Measurements from ENCODE around the gene MVK.

Gene MVK

DNA sequence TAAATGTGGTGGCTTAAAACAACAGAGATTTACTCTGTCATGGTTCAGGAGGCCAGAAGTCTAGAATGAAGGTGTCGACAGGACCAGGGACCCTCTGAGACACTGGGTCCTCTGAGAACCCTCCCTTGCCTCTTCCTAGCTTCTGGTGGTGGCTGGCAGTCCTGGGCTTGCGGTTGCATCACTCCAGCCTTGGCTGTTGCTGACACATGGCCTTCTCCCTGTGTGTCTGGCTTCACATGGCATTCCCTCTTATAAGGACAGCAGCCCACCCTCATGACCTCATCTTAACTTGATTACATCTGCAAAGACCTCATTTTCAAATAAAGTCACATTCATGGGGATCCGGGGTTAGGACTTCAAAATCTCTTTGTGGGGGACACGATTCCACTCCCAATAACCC lies 36.9 kb downstream of the MVK start:
- DNase-seq: no peak

DNA sequence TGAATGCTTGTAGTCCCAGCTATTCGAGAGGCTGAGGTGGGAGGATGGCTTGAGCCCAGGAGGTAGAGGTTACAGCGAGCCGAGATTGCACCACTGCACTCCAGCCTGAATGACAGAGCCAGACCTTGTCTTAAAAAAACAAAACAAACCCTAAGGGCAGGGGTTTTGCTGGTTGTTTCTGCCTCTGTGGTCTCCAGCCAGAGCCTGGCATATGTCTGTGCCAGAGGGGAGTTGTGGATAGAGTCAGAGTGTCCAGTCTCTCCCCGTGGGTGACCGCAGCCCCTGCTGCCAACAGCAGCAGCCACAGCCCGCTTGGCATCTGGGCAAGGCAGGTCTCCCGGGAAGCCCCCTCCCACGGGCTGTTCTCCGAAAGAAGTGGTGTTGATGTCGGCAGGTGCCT lies 37.6 kb downstream of the MVK start:
- no peak for DNase-seq

DNA sequence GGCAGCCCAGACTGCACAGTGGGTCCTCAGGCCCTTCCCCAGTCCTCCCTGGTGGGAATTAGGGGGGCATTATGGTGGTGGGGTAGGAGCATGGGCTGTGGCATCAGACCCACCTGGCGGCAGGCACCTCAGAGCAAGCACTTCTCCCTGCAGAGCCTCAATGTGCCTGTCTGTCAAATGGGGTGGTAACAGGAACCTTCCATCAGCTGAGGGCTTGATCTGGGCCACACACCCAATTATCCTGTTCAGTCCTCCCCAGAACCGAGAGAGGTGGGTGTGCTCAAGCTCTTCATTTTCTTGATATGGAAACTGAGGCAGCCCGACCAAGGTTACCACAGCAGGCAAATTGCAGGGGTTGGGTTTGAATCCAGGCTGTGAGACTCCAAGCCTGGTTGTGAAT lies 38.4 kb downstream of the MVK start:
- DNase-seq: no peak

DNA sequence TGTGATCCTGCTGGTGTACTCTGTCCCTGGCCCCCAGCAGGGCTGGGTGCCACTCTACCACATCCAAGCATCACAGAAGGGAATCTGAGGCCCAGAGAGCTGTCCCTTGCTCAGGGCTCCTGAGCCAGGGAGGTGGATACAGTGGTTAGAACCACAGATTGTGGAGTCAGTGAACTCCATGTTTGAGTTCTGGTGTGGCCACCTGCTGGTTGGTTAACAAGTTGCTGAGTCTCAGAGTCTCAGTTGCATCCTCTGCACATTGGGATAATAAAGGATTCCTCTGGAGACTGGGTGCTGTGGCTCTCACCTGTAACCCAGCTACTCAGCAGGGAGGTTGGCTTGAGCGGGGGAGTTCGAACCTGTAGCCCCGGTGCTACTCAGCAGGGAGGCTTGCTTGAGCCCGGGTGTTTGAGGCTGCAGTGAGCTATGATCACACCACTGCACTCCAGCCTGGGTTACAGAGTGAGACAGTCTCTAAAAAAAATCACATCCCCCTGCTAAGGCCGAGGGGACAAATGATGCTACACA lies 39.4 kb downstream of the MVK start:
- DNase-seq: peak; percentile 24

DNA sequence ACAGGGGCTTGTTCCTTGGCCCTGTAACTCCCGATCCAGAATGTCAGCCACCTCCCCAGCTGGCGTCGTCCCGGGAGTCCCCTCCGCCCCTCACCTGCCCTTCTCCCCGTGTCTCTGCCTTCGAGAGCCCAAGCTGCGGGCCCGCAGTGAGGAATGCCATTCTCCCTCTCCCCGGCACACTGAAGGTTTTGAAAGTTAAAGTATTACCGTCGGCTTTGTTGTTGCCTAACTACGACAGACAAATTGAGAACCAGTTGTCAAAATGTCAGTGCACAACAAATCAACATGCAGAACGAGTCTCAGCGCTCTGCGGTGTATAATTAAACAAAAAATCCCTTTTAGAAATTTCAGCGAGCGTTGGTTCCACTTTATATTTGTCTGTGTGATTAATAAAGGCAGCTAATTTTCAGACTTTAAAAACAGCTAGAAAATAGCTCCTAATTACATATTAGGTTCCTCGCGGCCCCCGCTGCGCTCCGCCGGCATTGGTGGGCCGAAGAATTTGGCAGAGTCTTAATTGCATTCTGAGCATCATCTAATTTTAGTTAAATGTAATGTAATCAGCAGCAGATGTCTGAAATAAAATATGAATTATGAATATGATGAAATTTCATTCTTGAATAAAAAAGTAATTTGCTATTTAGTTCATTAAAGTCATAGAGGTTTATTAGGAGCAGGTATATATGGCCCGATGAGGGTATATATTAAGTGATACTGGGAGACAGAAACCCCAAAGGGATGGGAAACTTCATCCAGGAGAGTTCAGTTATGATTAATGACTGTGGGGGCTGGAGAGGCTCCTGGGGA lies 40.3 kb downstream of the MVK start:
- DNase-seq: no peak

DNA sequence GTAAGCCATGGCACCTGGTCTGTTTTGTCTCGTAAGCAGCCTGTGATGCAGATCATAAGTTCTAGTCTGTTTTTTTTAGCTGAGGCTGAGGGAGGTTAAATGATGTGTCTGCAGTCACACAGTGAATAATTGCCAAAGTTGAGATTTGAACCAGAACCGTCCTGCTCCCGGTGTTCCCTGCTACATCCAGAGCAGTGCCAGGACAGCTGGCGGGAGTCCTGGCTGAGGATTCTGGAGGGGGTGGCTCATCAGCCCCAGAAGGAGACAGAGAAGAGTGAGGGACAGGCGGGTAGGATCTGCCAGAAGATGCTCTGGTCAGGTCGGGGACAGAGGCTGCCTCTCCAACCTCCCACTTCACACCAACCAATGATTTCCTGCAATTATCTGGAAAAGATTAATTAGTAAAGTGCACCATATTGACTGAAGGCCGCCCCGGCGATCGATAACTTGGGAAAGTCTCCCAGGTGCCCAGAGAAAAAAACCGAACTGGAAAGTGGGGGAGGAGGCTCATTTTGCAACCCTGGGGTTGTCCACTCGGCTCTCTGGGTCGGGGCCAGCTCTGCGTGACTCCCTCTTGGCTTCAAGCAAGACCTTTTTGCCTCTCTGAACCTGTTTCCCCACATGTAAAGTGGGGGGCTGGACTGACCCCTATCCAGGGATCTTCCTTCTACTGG lies 42.1 kb downstream of the MVK start:
- DNase-seq: no peak

DNA sequence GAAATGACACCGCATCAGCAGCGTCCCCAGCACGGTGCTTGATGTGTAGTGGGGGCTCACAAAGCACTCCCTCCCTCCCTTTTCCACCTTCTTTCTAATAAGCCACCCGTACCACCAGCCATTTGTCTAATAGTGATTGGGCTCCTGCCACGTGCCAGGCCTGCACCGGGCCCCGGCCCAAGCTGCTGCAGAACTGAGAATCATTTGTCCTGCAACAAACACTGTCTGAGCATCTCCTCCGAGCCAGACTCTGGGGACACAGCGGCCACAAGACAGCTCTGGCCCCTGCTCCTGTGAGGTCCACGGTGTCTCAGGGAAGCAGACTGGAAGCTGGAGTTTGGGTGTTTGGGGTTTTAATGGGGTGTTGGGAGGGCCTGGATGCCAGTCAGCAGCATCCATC lies 43.9 kb downstream of the MVK start:
- no peak for DNase-seq

DNA sequence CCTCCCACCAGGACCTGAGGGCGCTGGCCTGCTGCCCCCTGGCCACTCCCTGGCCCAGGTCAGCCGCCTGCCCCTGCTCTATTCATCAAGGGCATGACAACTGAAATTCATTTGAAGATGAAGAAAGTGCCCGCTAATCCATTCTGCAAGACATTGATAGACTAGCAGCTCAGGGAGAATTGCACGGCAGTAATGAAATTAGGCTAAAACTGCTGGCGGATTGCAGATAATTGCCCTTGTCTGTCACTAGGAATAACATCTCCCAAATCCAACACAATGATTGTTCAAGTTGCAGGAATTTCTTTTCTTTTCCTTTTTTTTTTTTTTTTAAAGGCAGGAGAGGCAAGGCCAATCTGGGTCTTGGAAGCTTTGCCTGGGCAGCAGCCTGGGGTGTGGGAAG lies 44.5 kb downstream of the MVK start:
- DNase-seq: no peak

DNA sequence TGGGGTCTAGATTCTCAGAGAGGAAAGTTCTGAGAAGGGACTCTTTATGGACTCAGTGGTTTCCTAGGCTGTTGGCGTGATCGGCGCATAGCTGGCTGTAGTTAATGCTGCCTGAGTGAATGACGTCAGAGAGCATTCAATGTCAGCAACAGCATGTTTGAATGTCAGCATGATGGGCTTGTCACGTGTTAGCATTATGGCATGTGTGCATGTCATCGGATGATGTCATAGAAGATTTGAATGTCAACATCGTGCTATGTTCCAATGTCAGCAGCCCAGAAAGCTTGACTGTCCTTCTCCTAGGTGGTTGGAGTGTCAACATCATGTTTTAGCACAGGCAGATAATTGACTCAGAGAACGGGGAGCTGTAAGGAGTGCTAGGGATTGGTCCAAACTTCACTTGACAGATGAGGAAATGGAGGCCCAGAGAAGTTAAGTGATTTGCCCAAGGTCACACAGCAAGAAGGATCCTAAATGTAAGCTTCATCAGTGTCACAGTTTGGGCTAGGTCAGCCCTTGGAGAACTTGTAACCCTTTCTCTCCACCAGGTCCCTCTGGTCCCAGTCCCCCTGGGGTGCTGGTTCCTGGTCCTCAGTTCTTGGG lies 45.5 kb downstream of the MVK start:
- no peak for DNase-seq

DNA sequence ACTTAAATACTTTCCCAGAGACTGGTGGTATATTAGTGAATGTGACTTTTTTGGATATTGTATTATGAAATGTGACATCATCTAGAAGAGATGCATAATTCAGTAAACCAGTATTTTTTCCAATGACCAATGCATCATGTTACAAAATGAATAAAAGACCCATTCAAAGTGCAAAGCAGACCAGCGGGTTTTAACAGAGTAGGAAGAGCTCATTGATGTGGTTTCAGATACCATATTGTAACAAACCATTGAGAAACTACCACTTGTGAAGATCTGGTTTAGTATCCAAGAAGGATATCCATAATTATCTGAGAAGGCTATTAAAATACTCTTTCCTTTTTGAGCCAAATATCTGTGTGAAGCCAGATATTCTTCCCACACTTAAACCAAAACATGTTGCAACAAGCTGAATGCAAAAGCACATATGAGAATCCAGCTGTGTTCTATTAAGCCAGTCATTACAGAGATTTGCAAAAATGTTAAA lies 47.7 kb downstream of the MVK start:
- no peak for DNase-seq

DNA sequence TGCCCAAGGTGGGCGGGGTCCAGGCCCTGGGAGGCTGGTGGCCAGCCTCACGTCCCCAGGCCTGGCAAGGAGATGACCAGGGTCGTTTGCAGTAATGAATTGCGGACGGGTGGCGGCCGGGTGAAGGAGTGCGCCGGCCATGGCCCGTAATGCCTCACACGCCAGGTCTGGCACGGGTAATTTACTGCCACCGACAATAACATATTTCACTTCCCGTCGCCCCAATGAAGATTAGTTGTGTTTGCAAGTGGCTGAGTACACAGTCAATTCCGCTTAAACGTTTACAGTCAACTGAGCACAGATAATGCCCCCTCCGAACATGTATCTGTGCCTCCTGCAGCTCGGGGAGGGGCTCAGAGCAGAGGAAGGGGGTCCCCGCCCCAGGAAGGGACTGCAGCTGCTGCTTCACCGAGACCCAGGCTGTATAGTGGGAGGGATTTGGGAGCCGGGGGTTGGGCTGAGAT lies 48.3 kb downstream of the MVK start:
- DNase-seq: no peak

DNA sequence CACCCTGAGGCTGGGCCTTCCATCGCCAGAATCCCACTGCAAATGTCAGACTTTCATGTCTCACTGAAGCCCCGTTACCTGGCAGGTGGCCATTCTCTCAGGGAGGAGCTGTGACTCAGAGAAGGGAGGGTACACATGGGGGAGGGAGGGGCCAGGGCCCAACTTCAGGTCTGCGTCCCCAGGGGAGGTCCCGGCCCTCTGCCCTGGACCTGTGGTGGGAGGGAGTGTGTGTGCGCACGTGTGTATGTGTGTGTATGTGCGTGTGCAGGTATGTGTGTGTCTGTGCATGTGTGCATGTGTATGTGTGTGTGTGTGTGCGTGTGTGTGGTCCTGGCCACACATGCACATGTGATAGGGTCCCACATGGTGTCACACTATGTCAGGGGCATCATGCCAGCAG lies 50.9 kb downstream of the MVK start:
- DNase-seq: no peak

DNA sequence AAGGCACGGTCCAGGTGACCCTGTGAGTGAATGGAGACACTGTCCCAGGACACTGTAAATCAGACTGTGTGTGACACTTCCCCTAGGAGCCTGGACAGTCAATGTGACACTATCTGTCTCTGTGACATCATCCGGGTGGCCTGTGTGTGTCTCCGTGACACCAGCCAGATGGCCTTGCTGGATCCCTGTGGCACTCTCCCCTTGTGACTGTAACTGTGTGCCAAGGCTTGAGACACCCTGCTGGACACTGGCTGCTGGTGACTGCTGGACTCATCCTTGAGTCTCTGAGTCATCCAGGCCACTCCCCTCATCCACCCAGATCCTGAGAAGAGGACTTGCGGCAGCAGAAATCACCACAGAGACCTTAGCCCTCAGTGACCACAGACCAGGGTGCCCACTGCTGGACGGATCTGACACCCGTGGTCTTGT lies 51.6 kb downstream of the MVK start:
- peak; percentile 63 for DNase-seq

DNA sequence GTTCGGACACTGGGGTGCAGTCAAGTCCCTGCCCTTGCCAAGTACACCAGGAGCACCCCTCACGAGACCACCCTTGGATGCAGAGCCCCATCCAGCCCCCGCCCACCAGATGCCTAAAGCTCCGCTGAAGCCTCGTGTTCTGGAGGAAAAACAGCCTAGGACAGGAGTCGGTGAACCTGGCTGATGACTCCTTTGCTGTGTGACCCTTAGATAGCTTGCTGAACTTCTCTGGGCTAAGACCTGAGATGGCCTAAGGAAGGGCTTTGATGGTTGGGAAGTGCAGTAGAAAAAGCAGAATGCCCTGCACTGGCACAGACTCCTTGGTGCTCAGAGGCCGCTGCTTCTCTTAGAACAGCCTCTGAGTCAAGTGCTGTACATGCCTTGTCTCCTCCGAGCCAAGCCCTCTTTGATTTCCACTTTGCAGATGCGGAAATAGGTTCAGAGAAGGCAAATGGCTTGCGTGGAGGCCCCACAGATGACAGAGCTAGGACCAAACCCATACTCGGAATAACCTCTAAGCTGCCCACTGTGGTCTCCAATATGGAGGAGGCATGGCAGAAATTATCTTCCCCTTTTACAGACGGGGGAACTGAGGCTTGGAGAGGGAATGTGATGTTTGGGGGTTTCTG lies 52.3 kb downstream of the MVK start:
- no peak for DNase-seq

DNA sequence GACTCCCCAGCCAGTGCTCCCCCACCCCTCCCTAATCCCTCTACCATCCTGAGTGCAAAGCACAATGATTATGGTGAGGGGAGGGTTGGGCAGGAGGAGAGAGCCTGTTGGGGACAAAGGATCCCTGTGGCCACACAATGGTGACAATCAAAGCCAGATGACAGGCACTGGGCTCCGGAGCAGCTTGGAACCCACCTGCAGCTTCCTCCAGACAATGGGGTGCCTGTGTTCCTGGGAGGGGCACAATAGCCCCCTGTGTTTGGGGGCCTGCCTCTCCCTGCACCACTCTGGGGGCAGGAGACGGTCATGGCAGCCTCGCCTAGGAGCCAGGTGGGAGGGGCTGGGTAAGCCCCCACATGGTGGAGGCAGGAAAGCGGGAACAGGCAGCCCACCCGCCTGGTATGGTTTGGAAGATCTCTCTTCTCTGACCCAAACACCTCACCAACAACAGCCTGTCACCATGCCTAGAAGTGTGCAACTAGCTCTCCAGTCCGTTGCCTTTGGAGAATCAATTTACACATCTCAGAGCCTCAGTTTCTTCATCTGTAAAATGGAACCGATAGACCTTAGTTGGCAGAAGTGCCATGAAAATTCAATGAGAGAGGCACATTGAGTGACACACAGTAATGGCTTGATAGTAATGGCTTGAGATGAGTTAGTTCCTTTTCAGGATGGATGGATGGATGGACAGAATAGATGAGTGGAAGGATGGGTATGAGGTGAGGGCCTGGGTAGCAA lies 53.0 kb downstream of the MVK start:
- no peak for DNase-seq

DNA sequence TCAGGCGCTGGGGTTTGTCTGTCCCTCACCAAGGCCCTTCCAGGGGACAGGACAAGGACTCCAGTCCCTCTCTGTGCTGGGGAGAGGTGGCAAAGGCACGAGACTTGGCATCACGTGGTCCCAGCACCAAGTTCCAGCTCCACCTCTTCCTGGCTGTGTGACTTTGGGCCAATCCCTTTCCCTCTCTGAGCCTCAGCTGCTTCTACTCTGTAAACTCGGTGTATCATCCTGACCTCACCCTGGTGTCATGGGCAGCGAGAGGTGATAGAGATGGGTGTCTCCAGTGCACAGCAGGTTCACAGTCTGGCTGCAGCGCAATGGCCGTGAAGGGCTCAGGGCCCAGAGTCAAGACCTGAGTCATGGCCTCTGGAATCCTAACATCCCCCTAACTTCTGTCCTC lies 54.0 kb downstream of the MVK start:
- no peak for DNase-seq

DNA sequence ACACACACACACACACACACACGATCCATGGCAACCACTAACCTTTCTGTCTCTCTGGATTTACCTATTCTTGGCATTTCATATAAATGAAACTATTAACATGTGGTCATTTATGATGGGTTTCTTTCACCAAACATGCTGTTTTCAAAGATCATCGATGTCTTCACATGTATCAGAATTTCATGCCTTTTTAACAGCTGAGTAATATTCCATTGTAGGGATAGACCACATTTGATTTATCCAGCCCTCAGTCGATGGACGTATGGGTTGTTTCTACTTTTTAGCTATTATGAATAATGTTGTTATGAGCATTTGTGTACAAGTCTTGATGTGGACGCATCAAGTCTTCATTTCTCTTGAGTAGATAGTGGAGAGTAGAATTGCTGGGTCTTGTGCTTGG lies 56.5 kb downstream of the MVK start:
- no peak for DNase-seq

DNA sequence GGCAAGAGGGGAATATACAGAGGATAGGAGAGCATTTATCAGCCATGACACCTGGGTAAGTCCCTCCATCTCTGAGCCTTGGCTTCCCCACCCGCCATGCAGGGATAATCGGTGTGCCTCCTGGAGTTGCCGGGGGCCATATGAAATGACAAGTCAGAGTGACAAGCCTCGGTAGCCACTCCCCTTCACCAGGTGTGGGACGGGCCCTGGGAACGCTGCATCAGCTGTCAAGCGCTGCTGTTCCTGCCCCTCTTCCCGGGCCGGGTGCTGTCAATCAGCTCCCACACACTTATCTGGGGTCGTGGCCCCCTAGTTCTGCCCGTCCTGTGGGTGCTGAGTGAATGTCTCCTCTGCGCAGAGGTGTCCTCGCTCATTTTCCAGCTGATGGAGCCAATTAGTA lies 57.2 kb downstream of the MVK start:
- DNase-seq: no peak

DNA sequence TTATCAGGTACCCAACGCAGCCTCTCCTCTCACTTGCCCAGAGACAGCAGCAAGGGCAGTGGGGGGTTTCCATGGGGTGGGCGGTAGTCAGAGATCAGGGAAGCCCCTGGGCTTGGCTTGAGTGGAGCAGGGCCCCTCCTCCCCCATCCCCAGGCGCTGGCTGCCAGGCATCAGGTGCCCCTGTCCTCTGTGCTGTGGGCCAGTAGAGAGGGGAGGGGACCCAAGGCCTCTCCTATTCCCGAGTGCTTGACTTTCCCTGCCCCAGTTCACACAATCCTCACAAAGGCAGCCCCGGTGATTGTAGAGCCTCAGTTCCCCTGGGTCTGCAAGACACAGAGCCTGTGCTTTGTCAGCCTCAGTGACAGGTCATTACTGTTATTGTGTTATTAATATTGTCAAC lies 57.7 kb downstream of the MVK start:
- no peak for DNase-seq

DNA sequence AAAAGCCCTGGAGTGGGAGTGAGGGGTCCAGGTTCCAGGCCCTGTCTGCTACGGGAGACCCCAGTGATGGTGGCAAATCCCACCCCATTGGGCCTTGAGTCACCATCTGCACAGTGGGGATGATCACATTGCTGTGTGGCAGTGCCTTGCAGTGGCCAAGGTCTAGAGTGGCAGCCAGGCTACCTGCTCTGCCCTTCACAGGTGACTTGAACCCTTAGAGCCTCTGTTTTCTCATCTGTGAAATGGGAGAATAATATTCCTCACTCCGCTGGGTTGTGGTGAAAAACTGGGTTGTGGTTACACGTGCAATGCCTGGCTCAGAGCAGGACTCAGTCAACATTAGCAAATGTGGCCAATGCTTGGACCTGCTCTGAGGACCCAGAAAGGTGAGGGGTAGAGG lies 58.2 kb downstream of the MVK start:
- DNase-seq: no peak

DNA sequence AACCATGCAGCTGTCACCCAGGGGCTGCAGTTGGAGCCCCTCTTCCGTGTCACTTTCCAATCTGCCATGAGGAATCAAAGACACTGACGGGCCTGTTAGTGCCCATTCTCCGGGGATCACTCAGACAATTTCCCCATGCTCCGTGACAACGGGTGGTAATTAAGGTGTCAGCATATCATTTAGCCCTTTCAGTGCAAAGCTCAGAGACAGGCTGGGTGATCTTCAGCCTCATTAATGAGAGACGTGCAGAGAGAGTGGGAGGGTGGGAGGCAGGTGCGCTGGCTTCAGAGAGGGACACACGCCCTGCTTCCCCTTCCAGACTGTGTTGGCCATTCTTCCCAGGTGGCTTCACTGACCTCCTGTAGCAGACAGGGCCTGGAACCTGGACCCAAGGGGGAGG lies 58.7 kb downstream of the MVK start:
- no peak for DNase-seq

DNA sequence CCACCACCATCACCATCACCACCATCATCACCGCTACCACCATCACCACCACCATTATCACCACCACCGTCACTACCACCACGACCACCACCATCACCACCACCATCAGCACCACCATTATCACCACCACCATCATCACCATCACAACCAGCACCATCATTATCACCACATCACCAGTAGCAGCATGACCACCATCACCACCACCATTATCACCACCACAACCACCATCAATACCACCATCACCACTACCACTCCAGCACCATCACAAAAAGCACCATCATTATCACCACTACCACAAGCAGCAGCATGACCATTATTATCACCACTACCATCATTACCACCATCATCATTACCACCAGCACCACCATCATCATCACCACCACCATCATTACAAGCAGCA lies 62.1 kb downstream of the MVK start:
- DNase-seq: no peak

DNA sequence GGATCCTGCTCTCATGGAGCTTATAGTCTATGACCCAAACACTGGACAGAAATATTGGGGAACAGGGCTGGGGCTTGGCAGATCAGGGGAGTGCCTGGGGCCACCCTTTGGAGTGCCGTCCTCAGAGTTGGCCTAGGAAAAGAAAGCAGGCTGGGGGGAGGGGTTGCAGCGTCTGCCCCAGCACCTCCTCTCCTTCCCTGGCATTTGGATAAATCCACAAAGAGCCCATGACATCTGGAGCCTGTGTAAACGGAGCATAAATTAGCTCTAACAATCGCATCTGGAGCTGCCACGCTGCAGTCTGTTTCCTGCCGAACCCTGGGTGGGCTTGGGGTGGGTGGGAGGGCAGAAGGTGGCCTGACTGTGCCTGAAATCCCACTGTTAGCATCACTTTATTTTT lies 63.8 kb downstream of the MVK start:
- DNase-seq: no peak

All from EL (cell line).